BE2C (cell line): ENCODE data around the gene AIF1.
A peak's percentile ranks its signal among the peaks of the same experiment; 100 is the strongest.

Experiments used
- DNase-seq: peaks from one replicate; pipeline ENCODE4 v3.0.0-alpha.2; 2020
- H3K27me3 ChIP-seq: fragments of 250-450 bp; sonication (Bioruptor Pico); 2 replicates; pipeline ENCODE4 v1.5.1; 2020; ENCODE audit warnings: mild to moderate bottlenecking
- H3K36me3 ChIP-seq: fragments of 250-450 bp; sonication (Bioruptor Pico); 2 replicates; pipeline ENCODE4 v1.5.1; 2020; ENCODE audit warnings: mild to moderate bottlenecking
- H3K4me1 ChIP-seq: fragments of 250-450 bp; sonication (Bioruptor Pico); 2 replicates; pipeline ENCODE4 v1.5.1; 2020
- H3K4me3 ChIP-seq: 2 replicates; pipeline ENCODE4 v1.5.1; 2011; ENCODE audit warnings: low read depth, low read length
- H3K9me3 ChIP-seq: fragments of 250-450 bp; sonication (Bioruptor Pico); 2 replicates; pipeline ENCODE4 v1.5.1; 2020
- CTCF ChIP-seq: IDR thresholded peaks from 2 replicates; pipeline ENCODE4 v1.5.1; 2012; ENCODE audit warnings: mild to moderate bottlenecking, low read depth, low read length

Gene AIF1

GRCh38 chr6:31577579-31577966 is 37.5 kb upstream of the AIF1 start:
- H3K9me3 ChIP-seq: no peaks in the 10 kb centered on the region
- peaks cover 6% of the 10 kb centered on the region; the same call in 1 of the 2 replicates for H3K4me1 ChIP-seq
- H3K4me3 ChIP-seq: no peak overlapping the region
- H3K27me3 ChIP-seq: no peaks in the 10 kb centered on the region
- H3K36me3 ChIP-seq: no peaks in the 10 kb centered on the region
- TF ChIP-seq CTCF: no peak
- DNase-seq: no peak

- Histone ChIP-seq H3K4me1 (peaks cover 6% of the 10 kb centered on the region; the same call in 1 of the 2 replicates), H3K36me3 (no peaks in the 10 kb centered on the region), H3K9me3 (no peaks in the 10 kb centered on the region), H3K4me3 (no peak overlapping the region), H3K27me3 (no peaks in the 10 kb centered on the region)
- no peak for DNase-seq
- TF ChIP-seq CTCF: no peak
These were observed 36.6 kb upstream of the AIF1 start for GRCh38 chr6:31578184-31579118.

DNA sequence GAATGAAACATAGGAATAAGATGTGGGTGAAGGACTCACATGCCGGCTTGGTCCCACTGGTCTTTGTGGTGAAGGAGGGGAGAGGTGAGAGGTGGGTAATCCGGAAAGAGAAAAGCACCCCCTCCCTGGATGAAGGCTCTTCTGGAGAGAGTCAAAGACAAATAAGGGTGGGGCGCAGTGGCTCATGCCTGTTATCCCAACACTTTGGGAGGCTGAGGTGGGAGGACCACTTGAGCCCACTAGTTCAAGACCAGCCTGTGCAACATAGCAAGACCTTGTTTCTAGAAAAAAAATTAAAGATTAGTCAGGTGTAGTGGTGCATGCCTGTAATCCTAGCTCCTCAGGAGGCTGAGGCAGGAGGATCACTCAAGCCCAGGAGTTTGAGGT is 35.9 kb upstream of the AIF1 start:
- Histone ChIP-seq H3K4me1 (peaks cover 6% of the 10 kb centered on the region; the same call in 1 of the 2 replicates), H3K9me3 (no peaks in the 10 kb centered on the region), H3K36me3 (no peaks in the 10 kb centered on the region), H3K4me3 (no peak overlapping the region), H3K27me3 (no peaks in the 10 kb centered on the region)
- DNase-seq: no peak
- no peak for TF ChIP-seq CTCF

GRCh38 chr6:31579546-31580437 is 35.2 kb upstream of the AIF1 start:
- Histone ChIP-seq H3K36me3 (no peaks in the 10 kb centered on the region), H3K9me3 (no peaks in the 10 kb centered on the region), H3K4me3 (no peak overlapping the region), H3K27me3 (no peaks in the 10 kb centered on the region), H3K4me1 (peaks cover 6% of the 10 kb centered on the region; the same call in 1 of the 2 replicates)
- TF ChIP-seq CTCF: no peak
- DNase-seq: no peak

GRCh38 chr6:31580438-31580740 is 34.6 kb upstream of the AIF1 start:
- Histone ChIP-seq H3K9me3 (no peaks in the 10 kb centered on the region), H3K4me1 (peaks cover 6% of the 10 kb centered on the region; the same call in 1 of the 2 replicates), H3K27me3 (no peaks in the 10 kb centered on the region), H3K36me3 (no peaks in the 10 kb centered on the region), H3K4me3 (peak overlapping the region; percentile 86)
- no peak for DNase-seq
- TF ChIP-seq CTCF: no peak
